Right ventricle myocardium inferior (tissue), 1 donor: ENCODE results near the gene RPL22L1. TPM values are rescaled to one million over a fixed set of nuclear protein-coding genes. Genes with fewer than 3 reads are reported as not detected.
A peak's percentile ranks its signal among the peaks of the same experiment; 100 is the strongest.
"Not testable (repeated sequence)": the region's sequence is repeated elsewhere in the genome, so short reads cannot be mapped to it uniquely, and the experiment has no call there.

Source experiments
- ATAC-seq: fragments of 200-7000 bp; cut with Tn5 transposase; one replicate; pipeline ENCODE4 v1.9.1; 2020; ENCODE audit warnings: mild to moderate bottlenecking, moderate library complexity
- DNase-seq: peaks from one replicate; pipeline ENCODE4 v3.0.0; 2021; ENCODE audit errors: missing footprints
- intact Hi-C: fragments of 100-400 bp; cut with DNase I; formaldehyde crosslinking; loops from one replicate; pipeline ENCODE4 v1.11.0; 2022
- long read RNA-seq: library from polyadenylated mRNA; unstranded; transcript quantifications from one replicate; pipeline ENCODE4 v2.0.0, GENCODE V29; 2021
- total RNA-seq: library from RNA; stranded (reverse); fragmentation: NEBNext Ultra II Directional; extraction: Animal tissue kit (Norgen Biotek cat#: 25700); gene quantifications from one replicate; pipeline ENCODE4 v1.2.1, GENCODE V29; 2021
- donor health status: DM: no; HTN: yes; CAD: no; lungs with severe emphysema.

Gene RPL22L1
- total RNA-seq, result 11.7 TPM
- long read RNA-seq, partial matches to known transcripts, result 0 of 8 reads
- long read RNA-seq, other reads (novel, unspliced or antisense), result 1 of 8 reads

GRCh38 chr3:170869645-170870593 is at the start of gene RPL22L1:
Gene RPL22L1 (minus strand): TSS chr3:170870195. CDS start chr3:170870167, 28 bp downstream.
- peak; percentile 98 for DNase-seq
- intact Hi-C loops, result loop anchor here (1.0 kb wide), 1 partner anchor 38 kb away; the partner anchor contains the start of gene EIF5A2
- ATAC-seq, result peak; percentile 98

DNA sequence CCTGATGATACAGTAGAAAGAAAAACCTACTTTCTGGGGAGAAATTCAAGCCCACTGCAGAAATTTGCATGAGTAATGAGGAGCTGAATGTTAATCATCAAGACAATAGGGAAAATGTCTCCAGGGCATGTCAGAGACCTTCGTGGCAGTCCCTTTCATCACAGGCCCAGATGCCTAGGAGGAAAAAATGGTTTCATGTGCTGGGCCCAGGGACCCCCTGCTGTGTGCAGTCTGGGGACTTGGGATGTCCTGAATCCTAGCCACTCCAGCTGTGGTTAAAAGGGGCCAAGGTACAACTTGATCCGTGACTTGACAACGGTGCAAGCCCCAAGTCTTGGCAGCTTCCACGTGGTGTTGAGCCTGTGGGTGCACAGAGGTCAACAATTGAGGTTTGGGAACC is 48.7 kb upstream of the RPL22L1 start:
- DNase-seq (peak; percentile 27), ATAC-seq (no peak)
- intact Hi-C loops, result no loop called here

DNA sequence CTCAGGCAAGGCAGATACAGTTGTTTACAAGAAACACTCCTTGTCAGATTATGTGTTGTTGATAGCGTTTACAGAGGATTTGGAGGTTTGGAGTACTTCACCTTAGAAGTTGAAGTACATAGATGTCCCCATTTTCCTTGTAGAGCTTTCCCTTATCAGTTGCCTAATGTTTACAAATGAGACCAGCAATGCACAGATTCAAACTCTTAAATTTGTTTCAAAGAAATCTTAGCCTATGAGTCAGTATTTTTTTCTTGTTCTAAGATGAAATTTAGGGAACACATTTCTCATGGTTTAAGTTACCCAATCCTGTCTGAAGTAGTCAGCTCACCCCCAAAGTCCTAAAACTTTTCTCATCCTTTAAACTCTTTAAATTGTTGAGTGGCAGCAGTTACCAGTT is 44.7 kb upstream of the RPL22L1 start:
- ATAC-seq (no peak), DNase-seq (no peak)
- intact Hi-C loops, result no loop called here

GRCh38 chr3:170914212-170914611 is 44.2 kb upstream of the RPL22L1 start:
- intact Hi-C loops, result no loop called here
- ATAC-seq, result no peak
- no peak for DNase-seq

- DNase-seq, result no peak
- intact Hi-C loops, result no loop called here
- ATAC-seq, result no peak
Observed at GRCh38 chr3:170911051-170911450, 41.1 kb upstream of the RPL22L1 start.

- DNase-seq, result no peak
- ATAC-seq, result no peak
- intact Hi-C loops, result no loop called here
Observed at GRCh38 chr3:170910542-170910941, 40.5 kb upstream of the RPL22L1 start.

GRCh38 chr3:170909129-170909903 is 39.3 kb upstream of the RPL22L1 start:
- DNase-seq (no peak), ATAC-seq (no peak)
- intact Hi-C loops, result no loop called here

DNA sequence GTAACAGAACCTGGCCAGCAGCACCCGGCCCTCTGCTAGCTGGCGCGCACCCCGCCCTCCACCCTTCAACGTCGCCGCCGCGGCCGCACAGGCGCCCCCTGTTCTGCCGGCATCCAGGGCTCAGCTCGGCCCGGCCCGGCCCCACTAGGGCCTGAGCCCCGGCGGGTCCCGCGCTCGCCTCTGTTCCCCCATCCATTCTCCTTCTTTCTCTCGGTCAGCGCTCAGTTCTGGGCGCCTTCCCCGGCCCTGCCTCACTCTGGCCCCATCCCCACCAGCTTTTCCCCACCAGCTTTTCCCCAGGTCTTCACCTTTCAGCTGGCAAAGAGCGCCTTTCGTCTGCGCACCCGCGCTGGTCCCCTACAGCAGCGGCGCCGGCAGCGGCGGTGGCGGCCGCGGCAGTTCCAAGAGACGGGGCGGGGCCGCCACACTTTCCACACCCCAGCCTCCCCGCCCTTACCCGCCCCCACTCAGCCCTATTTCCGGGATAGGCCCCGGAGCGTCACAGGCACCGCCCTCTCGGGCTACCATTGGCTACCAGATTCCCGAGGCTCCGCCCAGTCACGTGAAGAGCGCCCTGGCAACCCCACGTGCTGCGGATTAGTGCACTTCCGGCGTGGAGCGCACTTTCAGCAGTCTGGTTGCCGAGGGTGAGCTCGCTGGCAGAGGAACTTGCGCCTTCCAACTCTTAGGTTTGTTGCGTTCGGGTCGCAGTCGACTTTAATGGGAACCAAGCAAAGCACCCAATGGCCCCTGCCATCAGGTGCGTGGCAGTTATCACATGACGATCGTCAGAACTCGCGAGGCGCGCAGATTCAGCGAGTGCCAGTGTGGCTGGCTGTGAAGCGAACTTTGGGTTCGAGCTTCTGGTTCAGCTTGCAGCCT is 38.5 kb upstream of the RPL22L1 start, which contains the start of gene EIF5A2:
TSS of gene EIF5A2 (minus strand) at position 403 of the 882 bp plus-strand sequence. CDS start 831 bp downstream, outside the sequence.
- peak; percentile 98 for DNase-seq
- peak; percentile 99 for ATAC-seq
- intact Hi-C loops, result loop anchor here (1.0 kb wide), 1 partner anchor 38 kb away; the partner anchor contains the start of gene RPL22L1

DNA sequence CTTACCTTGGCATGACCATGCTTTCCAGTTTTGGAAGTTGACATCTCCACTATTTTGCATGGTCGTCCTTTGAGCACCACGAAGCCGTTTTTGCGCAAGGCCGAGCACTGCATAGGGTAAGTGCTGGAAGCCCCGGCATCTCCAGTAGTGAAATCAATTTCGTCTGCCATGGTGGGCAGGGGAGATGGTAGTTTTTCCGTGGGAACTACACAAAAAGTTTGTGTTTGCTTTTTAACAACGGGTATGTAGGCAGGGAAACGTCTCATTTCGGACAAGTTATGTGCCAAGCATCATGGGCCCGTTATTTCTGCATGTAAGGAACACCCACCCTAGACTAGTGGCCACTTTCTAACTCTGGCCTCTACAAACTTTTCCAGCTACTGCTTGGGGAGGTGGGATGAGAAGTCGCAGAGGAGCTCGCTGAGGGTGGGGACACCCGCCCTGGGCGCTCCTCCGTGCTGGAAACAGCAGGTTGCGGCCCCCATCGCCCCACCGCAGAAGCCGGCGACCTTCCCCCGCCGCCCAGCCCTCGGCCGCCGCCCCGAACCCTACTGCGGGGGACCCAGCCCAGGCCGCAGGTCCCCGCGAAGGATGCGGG is 37.7 kb upstream of the RPL22L1 start:
- DNase-seq (no peak), ATAC-seq (no peak)
- intact Hi-C loops, result loop anchor here (1.0 kb wide), 1 partner anchor 37 kb away; the partner anchor contains the start of gene RPL22L1

DNA sequence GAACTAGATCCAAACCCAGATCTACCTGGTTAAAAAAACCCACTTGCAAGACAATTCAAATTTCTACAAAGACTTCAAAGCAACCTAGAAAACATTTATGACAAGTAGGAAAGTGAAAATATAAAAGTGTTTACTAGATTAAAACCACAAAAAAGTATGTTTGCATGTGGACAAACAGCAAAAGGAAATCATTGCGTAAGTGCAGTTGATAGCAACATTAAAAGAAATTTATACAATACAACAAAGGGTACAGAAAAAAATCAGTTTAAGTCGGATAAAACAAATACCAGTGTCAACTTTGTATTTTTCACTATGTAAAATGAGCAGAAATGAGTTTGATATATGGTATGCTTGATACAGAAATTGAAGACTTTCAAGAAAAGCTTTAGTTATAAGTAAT is 35.9 kb upstream of the RPL22L1 start:
- intact Hi-C loops, result no loop called here
- ATAC-seq, result no peak

DNA sequence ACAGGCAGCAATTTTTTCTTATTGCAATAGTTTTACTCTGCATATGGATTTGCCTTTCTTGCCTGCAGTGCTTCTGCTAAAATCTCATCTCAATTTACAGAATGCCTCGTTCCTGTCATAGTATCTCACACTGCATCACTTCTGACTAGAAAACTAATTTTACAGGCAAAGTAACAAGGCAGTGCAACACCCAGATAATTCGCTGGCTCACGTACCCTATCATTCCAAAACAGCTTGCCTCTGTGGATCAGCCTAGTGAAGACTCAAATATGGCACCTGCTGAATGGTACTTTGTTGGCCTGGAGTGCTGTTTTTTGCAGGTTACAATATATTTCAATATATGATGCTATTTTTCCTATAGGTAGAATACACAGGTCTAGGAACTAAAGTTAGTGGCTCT is 33.1 kb upstream of the RPL22L1 start:
- intact Hi-C loops, result no loop called here
- DNase-seq (no peak), ATAC-seq (no peak)

More for the DNA sequence above, 35.9 kb upstream of the RPL22L1 start:
- DNase-seq, result no peak

DNA sequence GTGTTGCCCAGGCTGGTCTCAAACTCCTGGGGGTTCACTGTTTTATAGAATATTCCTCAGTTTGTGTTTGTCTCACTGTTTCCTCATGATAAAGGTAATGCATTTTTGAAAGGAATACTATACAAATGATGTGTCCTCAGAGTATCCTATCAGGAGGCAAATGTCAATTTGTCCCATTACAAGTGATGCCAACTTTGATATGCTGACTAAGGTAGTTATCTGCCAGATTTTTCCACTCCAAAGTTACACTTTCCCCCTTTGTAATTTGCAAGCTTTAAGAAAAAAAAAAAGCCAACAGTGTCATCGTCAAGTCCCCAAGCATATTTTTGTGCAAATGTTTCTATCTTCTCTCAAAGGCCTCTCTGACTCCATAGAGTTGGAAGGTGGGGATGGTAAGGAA is 29.5 kb upstream of the RPL22L1 start:
- intact Hi-C loops, result no loop called here
- ATAC-seq (no peak), DNase-seq (no peak)

DNA sequence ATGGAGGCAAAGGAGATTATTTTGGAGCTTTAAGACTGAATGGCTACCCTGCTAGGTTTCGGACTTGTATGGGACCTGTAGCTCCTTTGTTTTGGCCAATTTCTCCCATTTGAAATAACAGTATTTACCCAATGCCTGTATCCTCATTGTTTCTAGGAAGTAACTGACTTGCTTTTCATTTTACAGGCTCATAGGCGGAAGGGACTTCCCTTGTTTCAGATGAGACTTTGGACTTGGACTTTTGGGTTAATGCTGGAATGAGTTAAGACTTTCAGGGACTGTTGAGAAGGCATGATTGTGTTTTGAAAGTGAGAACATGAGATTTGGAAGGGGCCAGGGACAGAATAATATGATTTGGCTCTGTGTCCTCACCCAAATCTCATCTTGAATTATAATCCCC is 28.0 kb upstream of the RPL22L1 start:
- ATAC-seq (no peak), DNase-seq (no peak)
- intact Hi-C loops, result no loop called here

GRCh38 chr3:170897199-170897598 is 27.2 kb upstream of the RPL22L1 start:
- DNase-seq, intact Hi-C loops, ATAC-seq: not testable (repeated sequence)

DNA sequence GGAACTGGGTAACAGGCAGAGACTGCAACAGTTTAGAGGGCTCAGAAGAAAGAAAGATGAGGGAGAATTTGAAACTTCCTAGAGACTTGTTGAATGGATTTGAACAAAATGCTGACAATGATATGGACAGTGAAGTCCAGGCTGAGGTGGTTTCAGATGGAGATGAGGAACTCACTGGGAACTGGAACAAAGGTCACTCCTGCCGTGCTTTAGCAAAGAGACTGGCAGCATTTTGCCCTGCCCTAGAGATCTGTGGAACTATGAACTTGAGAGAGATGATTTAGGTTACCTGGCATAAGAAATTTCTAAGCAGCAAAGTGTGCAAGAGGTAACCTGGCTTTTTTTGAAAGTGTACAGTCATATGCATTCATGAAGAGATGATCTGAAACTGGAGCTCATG is 26.8 kb upstream of the RPL22L1 start:
- intact Hi-C loops, result no loop called here
- DNase-seq, result no peak
- ATAC-seq, result no peak

DNA sequence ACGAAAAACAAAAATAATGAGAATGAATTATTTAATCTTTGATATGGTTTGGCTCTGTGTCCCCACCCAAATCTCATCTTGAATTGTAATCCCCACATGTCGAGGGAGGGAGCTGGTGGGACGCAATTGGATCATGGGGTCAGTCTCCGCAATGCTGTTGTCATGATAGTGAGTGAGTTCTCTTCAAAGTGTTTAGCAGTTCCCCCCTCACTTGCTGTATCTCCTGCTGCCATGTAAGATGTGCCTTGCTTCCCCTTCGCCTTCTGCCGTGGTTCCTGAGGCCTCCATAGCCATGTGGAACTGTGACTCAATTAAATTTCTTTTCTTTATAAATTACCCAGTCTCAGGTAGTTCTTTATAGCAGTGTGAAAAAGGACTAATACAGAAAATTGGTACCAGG is 26.3 kb upstream of the RPL22L1 start:
- intact Hi-C loops, ATAC-seq, DNase-seq: not testable (repeated sequence)

DNA sequence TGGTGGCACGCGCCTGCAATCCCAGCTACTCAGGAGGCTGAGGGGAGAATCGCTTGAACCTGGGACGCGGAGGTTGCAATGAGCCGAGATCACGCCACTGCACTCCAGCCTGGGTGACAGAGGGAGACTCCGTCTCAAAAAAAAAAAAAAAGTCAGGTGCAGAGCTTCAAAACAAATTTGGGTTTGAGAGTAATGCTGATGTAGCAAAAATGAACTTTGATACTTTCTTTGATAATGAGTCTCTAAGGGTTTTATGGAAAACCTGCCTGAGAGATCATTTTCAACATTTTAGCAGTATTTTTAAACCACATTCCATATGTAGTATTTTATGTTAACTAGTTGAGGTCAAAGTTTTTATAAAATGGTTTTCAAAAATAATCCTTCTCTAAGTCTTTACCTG is 23.9 kb upstream of the RPL22L1 start:
- intact Hi-C loops, result no loop called here
- ATAC-seq, result no peak

GRCh38 chr3:170889630-170890029 is 19.6 kb upstream of the RPL22L1 start:
- DNase-seq (no peak), ATAC-seq (no peak)
- intact Hi-C loops, result no loop called here

More for the DNA sequence above, 23.9 kb upstream of the RPL22L1 start:
- no peak for DNase-seq
